Measurements from ENCODE around the gene PCSK6.

Gene PCSK6

DNA sequence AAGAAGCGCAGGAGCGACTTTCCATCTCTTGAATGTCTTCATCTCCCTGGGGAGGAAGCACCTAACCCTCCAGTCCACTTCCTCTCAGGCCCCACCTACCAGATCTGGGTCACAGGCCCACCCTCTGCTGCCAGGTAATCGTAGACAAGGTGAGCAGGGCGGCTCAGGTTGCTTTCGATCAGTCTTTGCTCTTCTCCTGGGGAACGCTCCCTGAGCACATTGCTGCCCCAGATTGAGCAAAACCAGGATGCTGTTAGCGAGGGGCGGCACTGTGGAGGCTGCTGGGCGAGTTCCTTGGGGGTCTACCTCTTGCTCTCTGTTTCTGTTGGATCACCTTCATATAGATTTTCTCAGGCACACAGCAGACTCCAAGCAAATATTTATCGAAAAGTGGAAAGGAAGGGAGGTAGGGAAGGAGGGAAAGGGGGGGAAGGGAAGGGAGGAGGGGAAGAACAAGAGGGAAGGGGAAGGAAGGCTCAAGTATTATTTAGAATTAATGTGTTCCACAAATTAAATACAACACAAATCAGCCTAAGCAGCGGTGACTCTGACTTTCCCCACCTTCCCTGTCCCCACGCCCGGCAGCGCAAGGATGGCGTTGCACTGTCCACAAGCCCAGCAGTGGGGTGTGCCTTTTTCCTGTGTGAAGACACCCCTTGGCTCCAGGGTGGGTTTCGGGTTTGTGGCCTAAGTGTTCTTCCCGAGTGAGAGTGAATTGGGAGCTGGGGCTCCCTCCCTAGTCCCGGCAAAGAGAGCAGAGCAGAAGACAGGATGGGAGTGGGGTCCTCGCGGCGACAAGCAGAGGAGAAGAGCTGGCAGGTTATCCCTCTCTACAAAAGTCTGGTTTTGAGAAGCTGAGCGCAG, 6.1 kb upstream of the PCSK6 start:
- TF ChIP-seq, protein P1, sequence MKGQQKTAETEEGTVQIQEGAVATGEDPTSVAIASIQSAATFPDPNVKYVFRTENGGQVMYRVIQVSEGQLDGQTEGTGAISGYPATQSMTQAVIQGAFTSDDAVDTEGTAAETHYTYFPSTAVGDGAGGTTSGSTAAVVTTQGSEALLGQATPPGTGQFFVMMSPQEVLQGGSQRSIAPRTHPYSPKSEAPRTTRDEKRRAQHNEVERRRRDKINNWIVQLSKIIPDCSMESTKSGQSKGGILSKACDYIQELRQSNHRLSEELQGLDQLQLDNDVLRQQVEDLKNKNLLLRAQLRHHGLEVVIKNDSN (IDR thresholded peaks at IDR 0.05), result no peak
- TF ChIP-seq RAD21 (IDR thresholded peaks at IDR 0.05; ENCODE audit: low read depth) (no peak), TAF1 (IDR thresholded peaks at IDR 0.05; ENCODE audit: low read depth) (no peak), NFIC (IDR thresholded peaks at IDR 0.05) (no peak), YY1 (IDR thresholded peaks at IDR 0.05; ENCODE audit: low read depth) (no peak)

DNA sequence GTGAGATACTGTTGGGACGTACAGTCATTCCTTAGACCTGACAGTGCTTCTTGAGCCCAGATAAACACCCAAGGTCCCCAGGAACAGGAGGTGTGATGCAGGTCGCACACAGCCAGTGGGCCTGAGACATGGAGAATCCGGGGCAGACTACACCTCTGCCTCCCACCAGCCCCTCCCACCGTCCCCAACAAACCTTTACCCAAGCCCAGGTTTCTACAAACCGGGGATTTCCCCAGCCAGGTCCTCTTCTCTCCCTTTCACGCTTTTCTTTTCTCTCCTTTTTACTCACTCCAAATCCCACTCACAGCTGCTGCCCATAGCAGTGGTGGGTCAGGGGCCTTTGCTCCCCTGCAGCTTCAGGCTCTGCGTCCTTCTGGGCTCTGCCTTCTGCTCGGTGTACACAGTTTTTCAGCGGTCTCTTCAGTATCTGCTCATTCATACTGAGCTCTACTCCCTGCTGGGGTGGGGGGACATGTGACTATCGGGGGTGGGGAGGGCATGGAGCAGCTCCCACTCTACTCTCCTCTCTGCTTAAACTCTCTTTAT, 4.8 kb upstream of the PCSK6 start:
- TF ChIP-seq NFIC (IDR thresholded peaks at IDR 0.05) (no peak), CEBPB (IDR thresholded peaks at IDR 0.05) (no peak), FOXM1 (IDR thresholded peaks at IDR 0.05; ENCODE audit: borderline replicate concordance, low read depth) (no peak), EGR1 (IDR thresholded peaks at IDR 0.05) (no peak), TEAD4 (IDR thresholded peaks at IDR 0.05) (no peak), RAD21 (IDR thresholded peaks at IDR 0.05; ENCODE audit: low read depth) (no peak), TAF1 (IDR thresholded peaks at IDR 0.05; ENCODE audit: low read depth) (no peak)
- TF ChIP-seq, protein P2, sequence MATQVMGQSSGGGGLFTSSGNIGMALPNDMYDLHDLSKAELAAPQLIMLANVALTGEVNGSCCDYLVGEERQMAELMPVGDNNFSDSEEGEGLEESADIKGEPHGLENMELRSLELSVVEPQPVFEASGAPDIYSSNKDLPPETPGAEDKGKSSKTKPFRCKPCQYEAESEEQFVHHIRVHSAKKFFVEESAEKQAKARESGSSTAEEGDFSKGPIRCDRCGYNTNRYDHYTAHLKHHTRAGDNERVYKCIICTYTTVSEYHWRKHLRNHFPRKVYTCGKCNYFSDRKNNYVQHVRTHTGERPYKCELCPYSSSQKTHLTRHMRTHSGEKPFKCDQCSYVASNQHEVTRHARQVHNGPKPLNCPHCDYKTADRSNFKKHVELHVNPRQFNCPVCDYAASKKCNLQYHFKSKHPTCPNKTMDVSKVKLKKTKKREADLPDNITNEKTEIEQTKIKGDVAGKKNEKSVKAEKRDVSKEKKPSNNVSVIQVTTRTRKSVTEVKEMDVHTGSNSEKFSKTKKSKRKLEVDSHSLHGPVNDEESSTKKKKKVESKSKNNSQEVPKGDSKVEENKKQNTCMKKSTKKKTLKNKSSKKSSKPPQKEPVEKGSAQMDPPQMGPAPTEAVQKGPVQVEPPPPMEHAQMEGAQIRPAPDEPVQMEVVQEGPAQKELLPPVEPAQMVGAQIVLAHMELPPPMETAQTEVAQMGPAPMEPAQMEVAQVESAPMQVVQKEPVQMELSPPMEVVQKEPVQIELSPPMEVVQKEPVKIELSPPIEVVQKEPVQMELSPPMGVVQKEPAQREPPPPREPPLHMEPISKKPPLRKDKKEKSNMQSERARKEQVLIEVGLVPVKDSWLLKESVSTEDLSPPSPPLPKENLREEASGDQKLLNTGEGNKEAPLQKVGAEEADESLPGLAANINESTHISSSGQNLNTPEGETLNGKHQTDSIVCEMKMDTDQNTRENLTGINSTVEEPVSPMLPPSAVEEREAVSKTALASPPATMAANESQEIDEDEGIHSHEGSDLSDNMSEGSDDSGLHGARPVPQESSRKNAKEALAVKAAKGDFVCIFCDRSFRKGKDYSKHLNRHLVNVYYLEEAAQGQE (IDR thresholded peaks at IDR 0.05; ENCODE audit: low read depth), result no peak
- TF ChIP-seq, protein P1 (IDR thresholded peaks at IDR 0.05), result no peak

DNA sequence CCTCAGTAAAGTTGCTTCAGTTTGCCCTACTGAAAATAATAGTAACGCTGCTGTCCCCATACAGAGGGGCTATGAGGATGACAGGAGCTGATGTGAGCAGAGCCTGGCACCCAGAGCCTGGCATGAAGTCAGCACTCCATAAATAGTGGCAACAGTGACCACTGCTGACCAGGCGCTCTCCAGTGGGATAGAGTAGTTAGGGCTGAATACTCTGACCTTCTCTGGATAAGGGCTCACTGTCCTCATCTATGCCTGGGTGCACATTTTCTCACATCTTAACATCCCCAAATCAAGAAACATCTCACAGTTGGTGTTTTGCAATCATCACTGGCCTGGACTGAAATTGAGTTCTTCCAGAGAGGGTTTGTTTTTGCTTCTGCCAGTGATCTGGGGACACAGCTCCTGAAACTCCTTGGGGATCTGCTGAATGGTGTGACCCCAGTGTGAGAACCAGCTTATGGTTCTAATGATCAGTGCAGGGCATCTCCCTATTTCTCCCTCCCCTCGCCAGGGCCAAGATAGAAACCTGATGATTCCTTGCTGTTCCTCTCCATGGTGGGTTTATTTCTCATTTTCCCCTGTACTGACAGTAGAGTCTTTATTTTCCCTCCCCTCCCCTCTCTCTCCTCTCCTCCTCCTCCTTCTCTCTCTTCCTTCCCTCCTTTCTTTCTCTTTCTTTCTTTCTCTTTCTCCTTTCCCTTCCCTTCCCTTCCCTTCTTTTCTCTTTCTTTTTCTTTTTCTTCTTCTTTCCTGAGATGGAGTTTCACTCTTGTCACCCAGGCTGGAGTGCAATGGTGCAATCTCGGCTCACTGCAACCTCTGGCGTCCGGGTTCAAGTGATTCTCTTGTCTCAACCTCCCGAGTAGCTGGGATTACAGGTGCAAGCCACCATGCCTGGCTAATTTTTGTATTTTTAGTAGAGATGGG, 3.5 kb upstream of the PCSK6 start:
- TF ChIP-seq NFIC (IDR thresholded peaks at IDR 0.05) (no peak), CEBPB (IDR thresholded peaks at IDR 0.05) (no peak), ZBTB7A (IDR thresholded peaks at IDR 0.05; ENCODE audit: low read depth) (no peak), RAD21 (IDR thresholded peaks at IDR 0.05; ENCODE audit: low read depth) (no peak), FOXM1 (IDR thresholded peaks at IDR 0.05; ENCODE audit: borderline replicate concordance, low read depth) (no peak), YY1 (IDR thresholded peaks at IDR 0.05; ENCODE audit: low read depth) (no peak)
- TF ChIP-seq, protein P1 (IDR thresholded peaks at IDR 0.05), result no peak

DNA sequence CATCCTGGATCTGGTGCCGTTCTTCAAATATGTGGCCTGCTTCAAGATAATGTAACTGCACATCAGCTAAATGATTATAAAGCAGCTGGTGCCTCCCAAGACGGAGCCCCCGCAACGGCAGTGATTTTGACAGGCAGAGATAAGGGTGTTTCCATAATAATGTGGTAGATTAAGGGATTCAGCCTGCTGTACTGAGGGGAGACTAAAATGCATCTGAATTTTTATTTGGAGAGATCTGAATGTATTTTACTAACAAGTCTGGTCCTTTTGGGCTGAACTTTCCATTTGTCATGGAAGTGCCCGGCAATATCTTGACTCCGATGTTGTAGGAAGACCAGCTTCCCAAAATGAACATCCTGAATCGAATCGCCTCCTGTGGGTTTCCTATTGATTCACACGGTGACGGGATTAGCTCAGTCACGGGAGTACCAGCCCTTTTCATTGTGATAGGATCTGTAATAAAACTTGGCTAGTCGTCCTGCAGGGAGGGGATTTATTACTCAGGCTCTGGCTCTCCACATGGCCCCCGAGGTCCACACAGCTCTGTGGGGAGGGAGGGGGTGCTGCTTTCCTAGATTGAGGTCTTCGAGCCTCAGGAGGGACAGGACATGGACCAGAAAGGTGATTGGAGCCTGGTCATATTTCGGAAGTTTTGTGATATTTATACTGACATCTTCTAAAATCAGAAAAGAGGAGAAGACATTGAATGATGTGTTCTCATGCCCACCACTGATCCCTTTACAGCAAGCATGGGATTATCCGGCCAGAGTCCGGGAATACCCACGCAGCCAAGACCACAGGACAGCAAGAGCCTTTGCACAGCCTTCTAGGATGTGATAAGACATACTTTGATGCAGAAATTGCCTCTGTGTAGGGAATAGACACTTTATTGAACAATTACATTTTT, 2.5 kb upstream of the PCSK6 start:
- TF ChIP-seq, protein P1 (IDR thresholded peaks at IDR 0.05), result no peak
- TF ChIP-seq CEBPB (IDR thresholded peaks at IDR 0.05) (no peak), RAD21 (IDR thresholded peaks at IDR 0.05; ENCODE audit: low read depth) (no peak)

DNA sequence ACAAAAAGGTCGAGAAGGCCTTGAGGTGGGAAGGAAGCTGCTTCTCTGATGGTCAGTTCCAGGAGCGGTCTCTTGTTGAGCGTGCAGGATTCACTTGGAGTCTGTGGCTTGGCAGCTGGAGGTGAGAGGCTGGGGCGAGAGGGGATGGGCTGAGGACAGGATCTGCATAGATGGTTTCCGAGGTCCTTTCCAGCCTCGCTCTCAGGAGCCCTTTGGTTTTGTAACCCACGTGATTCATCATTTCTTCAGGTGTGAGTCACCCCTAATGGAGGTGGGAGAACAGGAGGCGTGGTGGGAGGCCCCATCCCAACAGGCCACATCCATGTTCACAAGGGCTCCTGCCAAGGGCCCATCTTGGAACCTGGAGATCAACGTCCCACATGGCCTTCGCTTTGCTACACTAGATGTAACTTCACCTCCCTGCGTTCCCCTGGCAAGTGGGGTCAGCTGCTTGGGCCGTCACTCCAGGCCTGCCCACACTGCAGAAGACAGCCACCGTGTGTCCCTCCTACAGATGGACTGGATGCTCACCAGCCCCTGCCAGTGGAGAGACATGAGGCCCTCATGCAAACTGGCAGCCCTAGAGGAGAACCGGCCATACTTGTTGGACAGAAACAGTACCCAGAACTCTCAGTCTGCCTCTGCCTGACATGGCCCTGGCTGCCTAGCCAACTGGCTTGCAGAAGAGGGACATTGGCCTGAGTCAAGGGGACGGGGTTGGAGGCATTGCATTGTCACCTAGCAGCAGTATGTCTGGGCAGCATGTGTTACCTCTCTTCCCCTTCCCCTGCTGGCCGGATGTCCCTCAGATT, 1.6 kb upstream of the PCSK6 start:
- TF ChIP-seq TEAD4 (IDR thresholded peaks at IDR 0.05) (no peak), FOXM1 (IDR thresholded peaks at IDR 0.05; ENCODE audit: borderline replicate concordance, low read depth) (no peak)
- TF ChIP-seq, protein P1 (IDR thresholded peaks at IDR 0.05), result no peak

DNA sequence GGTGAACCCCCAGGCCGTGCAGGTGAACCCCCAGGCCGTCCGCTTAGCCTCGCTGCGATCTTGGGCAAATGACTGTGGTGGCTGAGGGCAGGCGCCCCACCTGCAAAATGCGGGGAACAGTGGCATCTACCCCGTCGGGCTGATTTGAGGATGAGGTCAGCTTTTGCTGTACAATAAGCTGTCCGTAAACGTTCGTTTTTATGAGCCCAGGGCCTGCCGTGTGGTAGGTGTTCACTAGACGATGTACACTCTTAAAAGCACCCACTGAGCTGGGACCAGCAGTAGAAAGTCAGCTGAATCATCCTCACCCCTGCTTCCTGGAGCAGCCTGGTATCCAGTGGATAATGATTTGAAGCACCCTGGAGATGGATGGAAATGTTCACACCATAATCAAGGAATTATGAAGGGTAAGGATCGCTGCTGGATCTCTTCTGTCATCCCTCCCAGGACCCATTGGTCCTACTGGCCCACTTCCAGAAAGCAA, 943 bp upstream of the PCSK6 start:
- TF ChIP-seq, protein P2 (IDR thresholded peaks at IDR 0.05; ENCODE audit: low read depth), result no peak
- TF ChIP-seq EP300 (IDR thresholded peaks at IDR 0.05; ENCODE audit: borderline replicate concordance), result no peak
- TF ChIP-seq, protein P3, sequence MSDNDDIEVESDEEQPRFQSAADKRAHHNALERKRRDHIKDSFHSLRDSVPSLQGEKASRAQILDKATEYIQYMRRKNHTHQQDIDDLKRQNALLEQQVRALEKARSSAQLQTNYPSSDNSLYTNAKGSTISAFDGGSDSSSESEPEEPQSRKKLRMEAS (IDR thresholded peaks at IDR 0.05), result no peak
- TF ChIP-seq RAD21 (IDR thresholded peaks at IDR 0.05; ENCODE audit: low read depth), result no peak
- no peak for TF ChIP-seq EGR1 (IDR thresholded peaks at IDR 0.05)
- TF ChIP-seq ZBTB7A (IDR thresholded peaks at IDR 0.05; ENCODE audit: low read depth), result no peak
- TF ChIP-seq, protein P1 (IDR thresholded peaks at IDR 0.05), result no peak
- TF ChIP-seq YY1 (IDR thresholded peaks at IDR 0.05; ENCODE audit: low read depth), result no peak
- TF ChIP-seq TCF12 (IDR thresholded peaks at IDR 0.05; ENCODE audit: low read depth), result no peak
- no peak for TF ChIP-seq TAF1 (IDR thresholded peaks at IDR 0.05; ENCODE audit: low read depth)
- TF ChIP-seq FOXM1 (IDR thresholded peaks at IDR 0.05; ENCODE audit: borderline replicate concordance, low read depth), result no peak
- TF ChIP-seq CREB1 (IDR thresholded peaks at IDR 0.05; ENCODE audit: low read depth), result no peak
- no peak for TF ChIP-seq TEAD4 (IDR thresholded peaks at IDR 0.05)
- TF ChIP-seq CEBPB (IDR thresholded peaks at IDR 0.05), result no peak
- no peak for TF ChIP-seq NFIC (IDR thresholded peaks at IDR 0.05)

Measured in Ishikawa (cell line).